ENCODE measurements around the gene SFR1. TPM values are rescaled to one million over a fixed set of nuclear protein-coding genes. Genes with fewer than 3 reads are reported as not detected.

Gene SFR1
- total RNA-seq, 1 donor from 2014 or later = 5.5 TPM

GRCh38 chr10:104099269-104099668 is 22.7 kb upstream of the SFR1 start:
- intact Hi-C loops (cut with DNase I) = no loop called here
- ATAC-seq = no peak

GRCh38 chr10:104099941-104100340 is 22.0 kb upstream of the SFR1 start:
- H3K27me3 ChIP-seq = no peaks in the 10 kb centered on the region
- H3K27ac ChIP-seq = no peak overlapping the region
- H3K4me1 ChIP-seq = no peaks in the 10 kb centered on the region
- H3K4me3 ChIP-seq = no peak overlapping the region
- intact Hi-C loops (cut with DNase I) = no loop called here
- ATAC-seq (no peak), DNase-seq (no peak)
- no peak for TF ChIP-seq CTCF (IDR thresholded peaks at IDR 0.05)
- no peaks in the 10 kb centered on the region for H3K36me3 ChIP-seq
- no peaks in the 10 kb centered on the region for H3K9me3 ChIP-seq

More at GRCh38 chr10:104099269-104099668, 22.7 kb upstream of the SFR1 start:
- Histone ChIP-seq H3K36me3 (no peaks in the 10 kb centered on the region), H3K4me3 (no peak overlapping the region), H3K9me3 (no peaks in the 10 kb centered on the region), H3K27me3 (no peaks in the 10 kb centered on the region), H3K27ac (no peak overlapping the region), H3K4me1 (no peaks in the 10 kb centered on the region)
- no peak for DNase-seq
- no peak for TF ChIP-seq CTCF (IDR thresholded peaks at IDR 0.05)

- DNase-seq (no peak), ATAC-seq (no peak)
- Histone ChIP-seq H3K4me3 (no peak overlapping the region), H3K36me3 (no peaks in the 10 kb centered on the region), H3K9me3 (no peaks in the 10 kb centered on the region), H3K4me1 (no peaks in the 10 kb centered on the region), H3K27me3 (no peaks in the 10 kb centered on the region), H3K27ac (no peak overlapping the region)
- TF ChIP-seq CTCF (IDR thresholded peaks at IDR 0.05) = no peak
- intact Hi-C loops (cut with DNase I) = no loop called here
Observed at GRCh38 chr10:104100795-104101194, 21.2 kb upstream of the SFR1 start.

GRCh38 chr10:104101902-104102301 is 20.1 kb upstream of the SFR1 start:
- Histone ChIP-seq H3K36me3 (no peaks in the 10 kb centered on the region), H3K4me1 (no peaks in the 10 kb centered on the region), H3K27me3 (no peaks in the 10 kb centered on the region), H3K9me3 (no peaks in the 10 kb centered on the region), H3K4me3 (no peak overlapping the region), H3K27ac (no peak overlapping the region)
- ATAC-seq (no peak), DNase-seq (no peak)
- no peak for TF ChIP-seq CTCF (IDR thresholded peaks at IDR 0.05)
- intact Hi-C loops (cut with DNase I) = no loop called here

GRCh38 chr10:104103956-104104355 is 18.0 kb upstream of the SFR1 start:
- no peak for TF ChIP-seq CTCF (IDR thresholded peaks at IDR 0.05)
- H3K27ac ChIP-seq = no peak overlapping the region
- H3K9me3 ChIP-seq = no peaks in the 10 kb centered on the region
- H3K27me3 ChIP-seq = no peaks in the 10 kb centered on the region
- DNase-seq (no peak), ATAC-seq (no peak)
- no peaks in the 10 kb centered on the region for H3K4me1 ChIP-seq
- no peak overlapping the region for H3K4me3 ChIP-seq
- no peaks in the 10 kb centered on the region for H3K36me3 ChIP-seq
- intact Hi-C loops (cut with DNase I) = no loop called here

DNA sequence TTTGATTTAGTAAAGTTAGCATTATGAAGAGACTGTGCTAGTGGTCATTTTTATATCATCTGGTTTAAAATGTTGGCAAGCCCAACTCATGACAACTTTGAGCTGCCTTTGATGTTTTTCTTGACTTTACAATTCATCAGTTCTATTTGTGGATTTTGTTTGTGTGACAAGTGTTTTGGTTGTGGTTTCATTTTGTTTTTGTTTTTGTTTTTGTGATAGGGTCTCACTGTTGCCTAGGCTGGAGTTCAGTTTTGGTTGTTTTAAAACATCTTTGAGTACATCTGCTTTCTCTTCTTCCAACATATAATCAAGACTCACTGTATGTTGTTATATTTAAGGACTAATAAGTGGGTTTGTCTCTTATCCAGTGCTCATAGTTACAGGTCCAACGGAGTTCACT is 17.6 kb upstream of the SFR1 start:
- ATAC-seq = no peak
- no peak overlapping the region for H3K4me3 ChIP-seq
- no peak for DNase-seq
- H3K4me1 ChIP-seq = no peaks in the 10 kb centered on the region
- no peak for TF ChIP-seq CTCF (IDR thresholded peaks at IDR 0.05)
- no peak overlapping the region for H3K27ac ChIP-seq
- H3K9me3 ChIP-seq = no peaks in the 10 kb centered on the region
- no peaks in the 10 kb centered on the region for H3K27me3 ChIP-seq
- intact Hi-C loops (cut with DNase I) = no loop called here
- H3K36me3 ChIP-seq = no peaks in the 10 kb centered on the region

All from upper lobe of right lung (tissue), 1 donor.